ENCODE results near the gene MAP7D2. TPM values are rescaled to one million over a fixed set of nuclear protein-coding genes. Genes with fewer than 3 reads are reported as not detected.
A peak's percentile ranks its signal among the peaks of the same experiment; 100 is the strongest.
"Not testable (repeated sequence)": the region's sequence is repeated elsewhere in the genome, so short reads cannot be mapped to it uniquely, and the experiment has no call there.

Gene MAP7D2
- total RNA-seq = under 1 TPM; 0.50 to 0.60 TPM
- long read RNA-seq, partial matches to known transcripts = 0 of 2 reads
- long read RNA-seq, other reads (novel, unspliced or antisense) = 2 of 2 reads

DNA sequence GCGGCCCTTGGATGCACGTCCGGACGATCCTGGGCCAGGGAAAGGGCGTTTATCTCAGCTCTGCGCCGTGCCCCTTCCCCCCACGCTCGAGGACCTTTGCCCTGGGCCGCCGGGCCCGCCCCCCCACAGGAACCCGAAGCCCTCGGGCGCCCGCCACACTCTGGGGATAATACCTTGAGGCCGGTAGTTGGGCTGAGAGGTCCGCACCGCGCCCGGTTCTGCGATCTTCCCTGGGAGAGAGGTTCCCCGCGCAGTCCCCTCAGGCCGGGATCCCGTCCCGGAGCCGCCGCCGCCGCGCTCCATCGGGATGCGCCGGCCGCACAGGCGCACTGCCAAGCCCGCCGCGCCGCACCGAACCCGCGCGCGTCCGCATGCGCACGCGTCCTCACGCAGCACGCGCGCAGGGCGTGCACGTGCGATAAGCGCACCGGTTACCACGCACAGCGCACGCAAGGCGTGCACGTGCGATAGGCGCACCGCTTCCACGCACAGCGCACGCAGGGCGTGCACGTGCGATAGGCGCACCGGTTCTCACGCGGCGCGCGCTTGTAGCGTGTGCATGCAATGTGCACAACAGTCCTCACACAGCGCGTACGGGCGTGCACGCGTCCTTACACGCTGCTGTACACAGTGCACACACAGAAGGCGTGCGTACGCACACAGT, at the start of gene MAP7D2:
TSS of gene MAP7D2 (minus strand) at position 331 of the 664 bp plus-strand sequence. CDS start at position 303, 28 bp downstream.
- DNase-seq = no peak
- ATAC-seq = peak in 1 of 2 donors; percentile 34
- intact Hi-C loops (cut with DNase I) = no loop called here

DNA sequence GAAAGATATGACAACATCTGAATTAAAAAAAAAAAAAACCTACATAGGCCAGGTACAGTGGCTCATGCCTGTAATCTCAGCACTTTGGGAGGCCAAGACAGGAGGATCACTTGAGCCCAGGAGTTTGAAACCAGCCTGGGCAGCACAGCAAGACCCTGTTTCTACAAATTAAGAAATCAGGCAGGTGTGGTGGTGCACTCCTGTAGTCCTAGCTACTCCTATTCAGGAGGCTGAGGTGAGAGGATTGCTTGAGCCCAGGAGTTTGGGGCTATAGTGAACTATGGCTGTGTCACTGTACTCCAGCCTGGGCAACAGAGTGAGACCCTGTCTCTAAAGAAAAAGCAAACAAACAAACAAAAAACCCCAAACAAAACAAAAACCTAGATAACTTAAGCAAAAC, 45.8 kb upstream of the MAP7D2 start:
- ATAC-seq; DNase-seq; intact Hi-C loops (cut with DNase I): not testable (repeated sequence)

DNA sequence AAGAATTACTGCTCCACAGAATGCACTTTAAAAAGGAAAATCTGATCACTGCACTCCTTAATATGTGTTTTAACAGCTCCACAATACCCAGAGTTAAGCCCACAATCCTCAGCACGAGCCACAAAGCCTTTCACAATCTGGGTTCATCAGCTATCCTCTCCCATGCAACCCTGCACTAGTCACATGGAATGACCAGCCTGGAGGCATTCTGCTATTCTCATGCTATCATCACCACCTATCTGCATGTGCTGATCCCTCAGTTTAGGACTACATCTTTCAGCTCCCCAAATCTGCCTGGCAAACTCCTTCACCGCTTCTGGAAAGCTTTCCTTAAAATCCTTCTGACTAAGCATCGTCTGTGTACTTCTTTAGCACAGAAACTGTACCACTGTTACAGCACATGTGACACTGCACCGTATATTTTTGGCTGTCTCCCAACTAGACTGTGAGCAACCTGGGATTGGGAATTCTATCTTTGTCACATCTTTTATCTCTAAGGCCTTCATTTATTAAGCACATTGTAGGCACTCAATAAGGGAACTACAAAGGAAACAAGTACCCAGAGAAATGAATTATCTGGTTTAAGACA, 43.2 kb upstream of the MAP7D2 start:
- ATAC-seq (no peak), DNase-seq (no peak)
- intact Hi-C loops (cut with DNase I) = no loop called here

DNA sequence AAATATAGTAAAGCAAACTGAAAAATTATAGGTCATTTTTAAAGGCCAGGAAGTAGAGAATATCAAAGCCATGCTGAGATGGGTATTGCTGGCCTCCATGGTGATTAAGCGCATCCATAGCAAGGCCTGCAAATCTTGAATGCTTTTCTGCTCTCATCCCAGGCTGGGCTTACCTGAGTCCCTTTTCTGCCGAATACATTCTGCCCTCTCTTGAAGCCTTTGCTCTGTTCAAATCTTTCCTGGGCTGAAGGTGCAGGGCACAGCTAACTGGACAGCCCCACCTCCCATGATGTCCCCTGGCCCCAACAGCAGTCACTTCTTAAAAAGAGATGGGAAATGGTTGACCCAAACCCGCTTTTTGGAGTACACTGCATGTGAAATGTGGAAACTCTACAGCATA, 35.0 kb upstream of the MAP7D2 start:
- DNase-seq = no peak
- intact Hi-C loops (cut with DNase I) = no loop called here
- no peak for ATAC-seq

DNA sequence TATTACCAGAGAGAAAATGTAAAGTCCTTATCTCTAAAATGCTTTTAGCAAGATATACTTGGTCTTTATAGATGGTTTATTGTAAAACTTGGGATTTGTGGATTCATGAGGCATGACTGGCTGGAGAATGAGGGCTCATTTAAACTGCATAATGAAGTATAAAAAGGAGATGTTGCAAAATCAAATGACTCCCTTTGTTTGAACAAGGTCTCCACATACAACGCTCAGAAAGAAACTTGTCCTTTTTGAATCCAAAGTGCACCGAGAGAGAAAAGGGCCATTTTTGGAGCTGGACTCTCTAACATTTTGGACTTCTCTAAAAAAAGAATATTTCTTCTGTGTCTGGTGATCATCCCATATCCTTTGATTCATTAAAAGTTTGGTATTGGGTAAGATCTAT, 32.6 kb upstream of the MAP7D2 start:
- ATAC-seq (no peak), DNase-seq (no peak)

DNA sequence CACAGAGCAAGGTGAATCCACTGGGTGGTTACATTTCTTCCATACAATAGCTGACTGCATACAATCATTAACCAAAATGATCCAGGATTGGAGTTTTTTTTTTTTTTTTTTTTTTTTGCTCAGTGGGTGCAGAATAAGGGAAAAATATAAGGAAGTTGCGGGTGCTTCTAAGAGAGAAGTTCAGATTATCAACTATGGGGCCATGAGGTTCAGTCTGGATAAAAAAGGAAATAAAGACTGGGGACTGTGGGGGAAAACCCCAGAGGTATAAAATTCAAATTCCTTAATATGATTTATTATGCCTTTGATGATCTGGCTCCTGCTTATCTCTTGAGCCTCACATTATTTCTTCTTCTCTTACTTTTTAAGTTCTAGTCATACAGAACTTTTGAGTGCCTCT, 30.9 kb upstream of the MAP7D2 start:
- ATAC-seq (no peak), DNase-seq (no peak)
- intact Hi-C loops (cut with DNase I) = loop anchor here in 1 of 2 donors (10.0 kb wide), 1 partner anchor 117 kb away; the partner anchor contains the start of gene RPS6KA3

More for the DNA sequence above, 32.6 kb upstream of the MAP7D2 start:
- intact Hi-C loops (cut with DNase I) = loop anchor here in 1 of 2 donors (10.0 kb wide), 1 partner anchor 115 kb away; the partner anchor contains the start of gene RPS6KA3

DNA sequence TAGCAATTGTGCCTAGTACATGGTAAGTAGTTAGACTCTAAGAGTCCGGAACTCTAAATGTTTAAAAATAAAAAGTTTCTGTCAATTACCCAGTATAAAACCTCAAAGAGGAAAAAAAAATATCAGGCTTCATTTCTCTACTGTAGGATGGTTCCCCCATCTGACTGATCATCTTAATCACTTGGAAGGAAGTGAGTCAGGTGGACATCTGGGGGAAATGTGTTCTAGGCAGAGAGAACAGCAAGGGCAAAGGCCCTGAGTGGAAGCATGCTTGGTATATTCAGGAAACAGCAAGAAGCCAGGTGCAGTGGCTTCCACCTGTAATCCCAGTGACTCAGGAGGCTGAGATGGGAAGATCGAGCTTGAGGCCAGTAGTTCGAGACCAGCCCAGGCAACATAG, 27.8 kb upstream of the MAP7D2 start:
- ATAC-seq (no peak), DNase-seq (no peak)
- intact Hi-C loops (cut with DNase I) = loop anchor here in 1 of 2 donors (10.0 kb wide), 1 partner anchor 120 kb away; the partner anchor contains the start of gene RPS6KA3

DNA sequence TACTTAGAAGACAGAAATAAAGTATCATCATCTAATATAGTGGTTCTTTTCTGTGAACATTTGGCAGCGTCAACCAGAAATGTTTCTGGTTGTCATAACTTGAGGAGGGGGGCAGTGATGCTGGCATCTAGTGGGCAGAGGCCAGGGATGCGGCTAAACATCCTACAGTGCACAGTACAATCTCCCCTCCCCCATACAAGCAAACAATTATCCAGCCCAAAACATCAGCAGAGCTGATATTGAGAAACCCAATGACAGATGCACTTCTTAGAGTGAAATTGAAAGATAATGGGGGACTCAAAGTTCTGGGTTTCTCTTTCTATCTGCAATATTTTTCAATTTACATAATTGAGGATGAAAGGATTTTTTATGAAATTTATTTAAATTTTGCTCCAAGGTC, 26.9 kb upstream of the MAP7D2 start:
- intact Hi-C loops (cut with DNase I) = loop anchor here in 1 of 2 donors (10.0 kb wide), 1 partner anchor 121 kb away; the partner anchor contains the start of gene RPS6KA3
- no peak for ATAC-seq
- DNase-seq = no peak

DNA sequence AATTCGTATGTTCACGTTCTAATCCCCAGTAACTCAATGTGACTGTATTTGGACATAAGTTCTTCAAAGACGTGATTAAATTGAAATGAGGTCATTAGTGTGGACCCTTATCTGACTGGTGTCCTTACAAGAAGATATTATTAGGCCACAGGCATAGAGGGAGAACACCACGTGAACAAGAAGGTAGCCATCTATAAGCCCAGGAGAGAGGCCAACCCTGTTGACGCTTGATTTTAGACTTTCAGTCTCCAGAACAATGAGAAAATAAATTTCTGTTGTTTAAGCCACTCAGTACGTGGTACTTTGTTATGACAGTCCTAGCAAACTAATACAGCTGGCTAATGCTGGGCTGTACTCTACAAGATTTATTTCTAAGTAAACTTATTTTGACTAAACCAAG, 26.4 kb upstream of the MAP7D2 start:
- DNase-seq = no peak
- intact Hi-C loops (cut with DNase I) = loop anchor here in 1 of 2 donors (10.0 kb wide), 1 partner anchor 122 kb away; the partner anchor contains the start of gene RPS6KA3
- ATAC-seq = no peak

DNA sequence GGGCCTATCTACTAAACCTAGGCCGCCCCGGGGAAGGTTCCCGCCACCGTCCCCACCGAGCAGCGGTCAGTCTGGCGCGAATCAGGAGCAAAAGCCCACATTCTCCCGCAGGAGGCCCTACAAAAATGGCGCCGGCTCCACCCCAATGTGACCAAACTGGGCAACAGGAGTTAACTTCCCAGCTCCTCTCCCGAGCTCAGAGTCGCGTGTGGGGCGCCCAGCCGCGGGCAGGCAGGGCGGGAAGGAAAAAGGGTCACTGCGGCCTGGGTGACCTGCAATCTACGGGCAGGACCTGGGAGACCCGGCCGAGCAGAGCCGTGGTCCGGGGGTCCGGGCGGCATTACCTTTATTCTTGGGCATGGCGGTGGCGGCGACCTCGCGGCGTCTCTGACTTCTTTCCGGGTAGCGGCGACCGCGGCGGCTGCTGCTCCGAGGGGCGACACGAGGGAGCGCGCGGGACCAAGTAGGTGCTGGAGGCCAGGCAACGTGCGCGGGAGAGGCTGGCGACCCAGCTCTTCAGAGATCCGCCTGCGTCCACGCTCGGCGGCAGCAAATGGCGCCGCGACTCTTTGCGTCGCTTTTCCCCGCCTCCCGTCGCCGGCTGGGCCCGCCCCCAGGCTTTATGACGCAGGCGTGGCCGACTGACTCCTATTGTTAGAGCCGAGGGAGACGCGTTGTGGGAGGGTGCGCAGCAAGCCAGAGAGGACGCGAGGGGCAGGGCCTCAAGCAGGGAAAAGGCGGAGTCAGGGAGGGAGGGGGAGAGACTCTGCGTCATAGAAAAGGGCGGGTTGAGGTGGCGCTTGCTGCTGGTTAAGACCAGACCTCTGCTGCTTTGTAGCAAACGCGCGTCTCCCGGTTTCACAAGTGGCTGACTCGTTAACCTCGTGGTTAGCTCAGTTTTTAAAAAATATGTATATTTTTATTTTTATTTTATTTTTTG, 24.8 kb upstream of the MAP7D2 start, which contains the start of gene EIF1AX:
TSS of gene EIF1AX (minus strand) at position 558 of the 940 bp plus-strand sequence. CDS start at position 360, 198 bp downstream.
- ATAC-seq (peak; percentile 100), DNase-seq (peak; percentile 99)
- intact Hi-C loops (cut with DNase I) = loop anchor here in 1 of 2 donors (10.0 kb wide), 1 partner anchor 123 kb away; the partner anchor contains the start of gene RPS6KA3

DNA sequence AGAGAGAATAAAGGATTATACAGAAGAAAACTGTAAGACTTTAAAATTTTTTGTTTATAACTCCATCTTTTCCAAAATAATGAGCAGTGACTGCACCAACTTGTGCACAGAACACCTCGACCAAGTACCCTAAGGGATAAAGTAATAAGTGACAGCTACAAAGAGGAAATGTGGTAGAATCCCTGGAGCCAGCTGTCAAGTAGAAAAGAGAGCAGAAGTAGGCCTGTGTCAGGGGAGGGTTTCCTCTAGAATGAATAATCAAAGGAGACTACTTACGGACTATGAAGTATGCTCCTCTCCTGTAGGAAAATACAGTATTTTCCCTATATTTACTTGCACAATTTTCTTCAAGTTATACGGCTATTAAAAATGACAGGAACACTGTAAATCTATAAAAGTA, 23.7 kb upstream of the MAP7D2 start:
- no peak for ATAC-seq
- intact Hi-C loops (cut with DNase I) = loop anchor here in 1 of 2 donors (10.0 kb wide), 1 partner anchor 124 kb away; the partner anchor contains the start of gene RPS6KA3
- no peak for DNase-seq

DNA sequence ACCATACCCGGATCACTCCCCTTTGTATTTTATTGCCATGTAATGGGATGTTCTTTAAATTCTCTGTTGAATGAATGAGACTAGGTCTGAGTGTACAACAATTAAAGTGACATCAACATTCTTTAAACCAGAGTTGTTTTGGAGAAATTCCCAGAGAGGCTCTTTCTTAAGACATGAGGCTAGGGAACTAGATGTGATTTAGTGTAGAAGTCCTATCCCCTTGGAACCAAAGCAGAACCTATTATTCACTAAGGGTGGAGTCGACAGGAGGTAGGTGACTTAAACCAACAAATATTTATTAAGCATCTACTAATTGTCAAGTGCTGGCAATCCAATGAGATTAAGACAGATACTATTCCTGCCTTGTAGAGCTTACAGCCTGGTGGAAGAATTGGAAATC, 23.3 kb upstream of the MAP7D2 start:
- DNase-seq = no peak
- intact Hi-C loops (cut with DNase I) = loop anchor here in 1 of 2 donors (10.0 kb wide), 1 partner anchor 125 kb away; the partner anchor contains the start of gene RPS6KA3
- no peak for ATAC-seq

DNA sequence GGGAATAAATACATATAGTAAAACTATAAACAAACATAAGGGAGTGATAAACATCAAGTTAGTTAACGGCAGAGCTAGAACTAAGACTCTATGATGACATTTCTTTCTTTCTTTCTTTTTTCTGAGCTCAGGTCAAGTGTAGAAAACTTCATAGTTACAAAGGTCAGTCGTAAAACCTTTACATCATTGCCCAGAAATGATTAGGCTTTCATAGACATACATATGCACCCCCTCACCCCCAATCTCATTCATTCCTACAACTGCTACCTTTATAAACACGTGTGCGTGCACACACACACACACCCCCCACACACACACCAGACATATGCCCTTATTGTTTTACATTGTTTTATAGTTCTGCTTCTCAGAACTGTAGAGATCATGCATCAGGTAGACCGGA, 19.2 kb upstream of the MAP7D2 start:
- intact Hi-C loops (cut with DNase I) = no loop called here
- DNase-seq (no peak), ATAC-seq (no peak)

DNA sequence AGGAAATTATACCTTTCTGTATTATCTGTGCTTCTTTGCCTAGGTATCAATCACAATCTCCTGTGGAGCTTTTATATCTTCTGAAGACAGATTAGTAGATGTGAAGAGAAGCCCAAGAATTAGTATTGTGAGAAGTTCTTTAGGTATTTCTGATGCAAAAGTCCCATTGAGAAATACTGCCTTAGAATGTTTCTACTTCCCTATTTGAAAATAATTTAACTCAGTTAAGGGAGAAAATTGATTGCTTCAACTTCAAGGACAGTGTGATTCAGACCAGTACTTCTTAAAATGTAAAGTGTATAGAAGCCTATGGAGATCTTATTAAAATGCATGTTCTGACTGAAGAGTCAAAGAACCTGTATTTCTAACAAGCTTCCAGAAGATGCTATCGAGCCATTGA, 16.0 kb upstream of the MAP7D2 start:
- no peak for ATAC-seq
- intact Hi-C loops (cut with DNase I) = no loop called here

DNA sequence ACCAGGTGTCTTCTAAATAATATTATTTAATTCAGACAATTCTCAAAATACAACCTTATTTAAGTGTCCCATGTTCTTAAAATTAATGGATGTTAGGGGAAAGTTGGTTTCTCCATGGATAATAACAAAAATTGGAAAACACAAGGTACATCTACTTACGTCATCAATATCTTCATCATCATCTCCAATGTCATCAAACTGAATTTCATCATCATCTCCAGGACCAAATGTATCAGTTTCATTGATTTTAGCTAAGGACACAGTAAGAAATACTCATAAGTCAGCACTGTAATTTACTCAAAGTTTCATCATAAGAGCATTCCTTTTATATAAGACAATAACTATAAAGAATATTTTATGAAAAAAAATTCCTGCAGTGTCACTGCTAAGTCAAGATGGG, 13.7 kb upstream of the MAP7D2 start:
- DNase-seq = no peak
- intact Hi-C loops (cut with DNase I) = no loop called here
- ATAC-seq = no peak

More for the DNA sequence above, 16.0 kb upstream of the MAP7D2 start:
- no peak for DNase-seq

DNA sequence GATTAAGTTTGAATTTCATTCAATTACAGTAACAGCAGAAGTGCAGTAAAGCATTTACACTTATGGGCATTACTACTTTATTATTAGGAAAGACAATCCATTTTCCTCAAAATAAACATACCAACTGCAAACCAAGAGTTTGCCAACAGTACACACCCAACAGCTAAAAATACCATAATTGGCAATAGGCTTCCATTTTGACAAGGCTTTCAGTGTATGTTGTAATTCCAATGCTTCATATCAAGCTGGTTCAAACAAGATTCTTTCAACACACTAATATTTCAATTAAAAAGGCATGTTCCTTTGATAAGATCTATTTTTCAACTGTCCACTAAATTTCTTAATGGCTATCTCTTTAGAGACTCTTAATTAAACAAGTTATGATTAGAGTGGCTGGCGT, 12.8 kb upstream of the MAP7D2 start:
- intact Hi-C loops (cut with DNase I) = no loop called here
- DNase-seq (no peak), ATAC-seq (no peak)

DNA sequence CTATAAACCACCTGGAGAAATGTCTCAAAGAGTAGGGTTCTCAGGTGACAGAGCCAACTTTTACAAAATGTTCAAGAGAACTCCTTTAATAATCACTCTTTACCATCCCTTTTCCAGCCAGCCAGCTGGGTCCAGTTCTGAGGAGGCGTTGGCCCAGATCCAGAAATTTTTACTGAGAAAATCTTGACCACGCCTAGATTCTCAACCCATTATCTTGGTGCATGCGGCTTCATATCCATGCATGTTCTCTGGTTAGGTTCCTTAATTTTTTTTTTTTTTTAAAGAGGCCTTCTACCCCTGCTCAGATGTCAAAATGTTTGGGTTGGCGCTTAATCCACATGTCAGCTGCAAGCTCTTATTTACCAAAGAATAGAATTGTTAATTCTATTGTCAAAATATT, 12.0 kb upstream of the MAP7D2 start:
- DNase-seq (no peak), ATAC-seq (peak in 1 of 2 donors; percentile 25)
- intact Hi-C loops (cut with DNase I) = no loop called here

DNA sequence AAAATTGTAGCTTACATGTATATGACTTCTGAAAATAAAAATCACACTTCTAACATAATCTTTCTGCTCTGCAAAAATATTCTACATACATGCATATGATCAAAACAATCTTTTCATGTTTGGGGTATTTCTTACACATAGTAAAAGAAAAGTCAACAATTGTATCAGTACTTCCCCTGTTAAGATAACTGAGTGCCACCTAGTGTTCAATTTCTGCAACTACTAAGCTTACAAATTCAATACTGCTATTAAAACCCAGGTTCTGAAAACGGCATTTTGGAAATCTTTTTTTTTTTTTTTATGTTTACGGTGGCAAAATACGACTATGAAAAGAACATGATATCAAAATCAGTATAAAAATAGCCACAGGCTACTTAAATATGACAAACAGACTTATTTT, 10.7 kb upstream of the MAP7D2 start:
- ATAC-seq; DNase-seq; intact Hi-C loops (cut with DNase I): not testable (repeated sequence)

DNA sequence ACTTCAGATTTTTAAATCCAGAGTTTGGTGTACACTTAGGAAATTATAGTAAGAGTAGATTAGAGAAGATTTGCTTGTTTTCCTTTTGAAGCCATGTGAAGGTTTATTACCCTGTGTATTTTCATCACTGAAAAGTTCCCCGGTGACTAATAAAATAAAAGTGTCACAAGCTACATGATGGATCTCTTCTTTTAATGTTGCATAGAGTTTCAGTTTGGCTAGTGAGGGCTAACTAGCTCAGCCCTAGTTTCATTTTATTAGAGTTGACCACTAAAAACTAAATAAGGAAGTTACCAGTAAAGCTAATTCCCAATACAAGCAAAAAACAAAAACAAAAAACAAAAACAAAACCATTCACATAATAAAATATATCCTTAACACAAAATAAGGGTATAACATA, 10.1 kb upstream of the MAP7D2 start:
- intact Hi-C loops (cut with DNase I); DNase-seq; ATAC-seq: not testable (repeated sequence)

Measured in left cardiac atrium (tissue), 4 donors.